Embryonic facial prominence (tissue), 1 donor: ENCODE data around the gene NLRP9.

Source experiments
- DNase-seq: peaks from one replicate; pipeline ENCODE4 v3.0.0-alpha.2; 2016; ENCODE audit errors: extremely low spot score

Gene NLRP9

GRCh38 chr19:55687281-55688201, 50.7 kb downstream of the NLRP9 start:
- DNase-seq, result no peak

- DNase-seq, result no peak
Observed at GRCh38 chr19:55686311-55687050, 51.7 kb downstream of the NLRP9 start.

- DNase-seq, result no peak
Observed at GRCh38 chr19:55685776-55686175, 52.4 kb downstream of the NLRP9 start.

- DNase-seq, result no peak
Observed at GRCh38 chr19:55684946-55685681, 53.1 kb downstream of the NLRP9 start.

GRCh38 chr19:55683449-55684261, 54.5 kb downstream of the NLRP9 start:
- no peak for DNase-seq

GRCh38 chr19:55681131-55682092, 56.8 kb downstream of the NLRP9 start:
- no peak for DNase-seq

- DNase-seq, result no peak
Observed at GRCh38 chr19:55680339-55681130, 57.7 kb downstream of the NLRP9 start.

- no peak for DNase-seq
Observed at GRCh38 chr19:55679343-55680257, 58.6 kb downstream of the NLRP9 start.

GRCh38 chr19:55678121-55678671, 60.0 kb downstream of the NLRP9 start:
- no peak for DNase-seq

- no peak for DNase-seq
Observed at GRCh38 chr19:55677572-55678028, 60.6 kb downstream of the NLRP9 start.

- no peak for DNase-seq
Observed at GRCh38 chr19:55676889-55677505, 61.2 kb downstream of the NLRP9 start.

- no peak for DNase-seq
Observed at GRCh38 chr19:55676383-55676782, 61.8 kb downstream of the NLRP9 start.

GRCh38 chr19:55675661-55676354, 62.4 kb downstream of the NLRP9 start:
- DNase-seq, result no peak

GRCh38 chr19:55674841-55675660, 63.2 kb downstream of the NLRP9 start, which contains the start of gene EPN1:
EPN1 (plus strand) TSS chr19:55675226; CDS start chr19:55678628, 3,402 bp downstream.
- DNase-seq, result peak; percentile 95

GRCh38 chr19:55674459-55674840, 63.8 kb downstream of the NLRP9 start:
- DNase-seq, result no peak

GRCh38 chr19:55673889-55674288, 64.3 kb downstream of the NLRP9 start:
- no peak for DNase-seq
